Jurkat, Clone E6-1 (cell line): ENCODE results near the gene MPP2. TPM values are rescaled to one million over a fixed set of nuclear protein-coding genes. Genes with fewer than 3 reads are reported as not detected.
"Not testable (repeated sequence)": the region's sequence is repeated elsewhere in the genome, so short reads cannot be mapped to it uniquely, and the experiment has no call there.

Experiments
- DNase-seq: peaks from one replicate; pipeline ENCODE4 v3.0.0-alpha.2; 2011; ENCODE audit warnings: low read depth, low spot score
- H3K4me3 ChIP-seq: 2 replicates; pipeline ENCODE4 v1.5.1; 2011; ENCODE audit warnings: mild to moderate bottlenecking, low read length, control low read depth, moderate library complexity
- polyA plus RNA-seq: library from polyadenylated mRNA; unstranded; fragments of >200 nt; gene quantifications from one replicate; pipeline ENCODE4 v1.2.1, GENCODE V29; 2012; ENCODE audit warnings: missing spikeins; ENCODE audit not compliant: insufficient read length, insufficient read depth

Gene MPP2
- 13.0 TPM for polyA plus RNA-seq

GRCh38 chr17:43907425-43907981 is at the start of gene MPP2:
MPP2 (minus strand) TSS chr17:43907536; CDS start chr17:43904460, 3,076 bp downstream.
- DNase-seq, result peak; percentile 37

GRCh38 chr17:43956222-43956621 is 48.9 kb upstream of the MPP2 start:
- no peak overlapping the region for H3K4me3 ChIP-seq
- DNase-seq, result no peak

More at GRCh38 chr17:43907425-43907981, at the start of gene MPP2:
- peak within 1 kb of the TSS; percentile 48 for H3K4me3 ChIP-seq

DNA sequence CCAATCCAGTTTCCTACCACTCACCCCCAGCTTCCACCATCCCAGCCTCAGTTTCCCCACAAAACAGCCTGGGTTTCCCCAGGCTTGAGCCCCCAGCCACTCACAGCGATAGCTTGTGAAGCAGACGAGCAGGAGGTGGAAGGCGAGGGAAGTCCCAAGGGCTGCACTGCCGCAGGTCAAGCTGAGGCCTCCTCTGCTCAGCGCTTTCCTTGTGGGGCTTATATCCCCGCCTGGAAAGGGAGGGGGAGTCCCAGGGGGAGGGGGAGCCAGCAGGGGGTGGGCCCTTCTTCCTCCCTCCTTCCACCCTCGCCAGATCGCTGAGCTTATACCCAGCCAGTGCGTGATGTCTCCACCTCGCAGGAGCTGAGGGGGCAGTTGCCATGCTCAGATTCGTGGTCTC is 46.4 kb upstream of the MPP2 start, which contains the start of gene PYY:
Gene PYY, minus strand, starts transcription at position 195 of the 400 bp plus-strand sequence. CDS start 457 bp downstream, outside the sequence.
- no peak for DNase-seq

GRCh38 chr17:43952724-43953666 is 45.7 kb upstream of the MPP2 start:
- DNase-seq, result no peak
- H3K4me3 ChIP-seq, result no peak overlapping the region

More for the DNA sequence above, 46.4 kb upstream of the MPP2 start, which contains the start of gene PYY:
- H3K4me3 ChIP-seq, result no peak within 1 kb of the TSS

- no peak overlapping the region for H3K4me3 ChIP-seq
- no peak for DNase-seq
These were observed 45.0 kb upstream of the MPP2 start for GRCh38 chr17:43952351-43952723.

GRCh38 chr17:43951750-43952149 is 44.4 kb upstream of the MPP2 start:
- no peak for DNase-seq
- no peak overlapping the region for H3K4me3 ChIP-seq

GRCh38 chr17:43950554-43950953 is 43.2 kb upstream of the MPP2 start:
- DNase-seq, result no peak
- H3K4me3 ChIP-seq, result no peak overlapping the region

- H3K4me3 ChIP-seq, result no peak overlapping the region
- no peak for DNase-seq
These were observed 42.4 kb upstream of the MPP2 start for GRCh38 chr17:43949781-43950180.

- no peak for DNase-seq
- no peak overlapping the region for H3K4me3 ChIP-seq
These were observed 39.4 kb upstream of the MPP2 start for GRCh38 chr17:43946781-43947180.

- no peak for DNase-seq
- H3K4me3 ChIP-seq, result no peak overlapping the region
These were observed 37.9 kb upstream of the MPP2 start for GRCh38 chr17:43945074-43945829.

DNA sequence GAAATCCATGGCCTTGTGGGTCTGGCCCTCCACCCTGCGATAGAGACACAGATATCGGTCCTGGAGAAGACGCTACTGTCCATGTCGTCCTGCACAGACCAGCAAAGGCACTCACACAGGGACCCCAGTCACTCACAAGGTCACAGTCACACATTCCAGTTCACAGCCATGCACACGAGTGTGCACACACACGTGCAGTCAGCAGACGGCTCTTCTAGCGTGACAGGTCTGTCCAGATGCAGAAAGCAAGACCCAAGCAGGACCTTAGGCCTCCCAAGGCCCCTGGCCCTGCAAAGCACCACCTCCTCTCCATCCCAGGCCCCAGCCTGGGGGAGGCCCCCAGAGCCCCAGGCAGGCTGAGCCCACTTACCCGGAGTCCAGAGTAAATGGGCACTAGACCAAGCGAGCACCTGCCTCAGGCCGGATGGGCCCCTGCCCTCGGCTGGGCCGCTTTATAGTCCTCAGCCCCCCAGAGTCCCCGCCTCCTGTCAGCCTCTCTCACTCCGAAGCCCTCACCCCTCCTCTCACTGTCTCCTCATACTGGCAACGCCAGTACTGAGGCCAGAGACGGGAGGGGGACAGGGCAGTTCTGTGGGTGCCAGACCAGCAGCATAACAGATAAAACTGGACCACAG is 34.8 kb upstream of the MPP2 start, which contains the start of gene PPY:
Gene PPY, minus strand, starts transcription at position 426 of the 635 bp plus-strand sequence. CDS start 822 bp downstream, outside the sequence.
- H3K4me3 ChIP-seq, result no peak within 1 kb of the TSS
- DNase-seq, result no peak

DNA sequence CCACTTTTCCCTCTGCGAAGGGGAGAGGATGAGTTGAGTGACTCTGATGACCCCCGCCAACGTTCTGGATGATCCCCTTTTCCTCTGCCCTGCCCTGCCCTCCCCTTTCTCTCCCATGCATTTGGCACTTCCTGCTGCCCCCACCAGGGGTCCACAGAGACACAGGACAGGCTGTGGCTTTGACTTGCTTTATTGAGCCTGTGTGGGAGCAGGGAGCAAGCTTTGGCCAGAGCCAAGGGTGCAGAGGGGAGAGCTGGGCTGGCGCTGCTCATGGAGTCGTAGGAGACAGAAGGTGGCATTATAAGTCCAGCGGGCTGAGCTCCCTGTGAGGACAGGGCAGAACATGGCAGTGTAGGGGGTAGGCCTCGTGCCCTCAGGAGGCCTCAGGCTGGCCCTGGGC is 33.3 kb upstream of the MPP2 start:
- DNase-seq, result peak; percentile 19
- H3K4me3 ChIP-seq, result no peak overlapping the region

- H3K4me3 ChIP-seq, result no peak overlapping the region
- no peak for DNase-seq
These were observed 32.5 kb upstream of the MPP2 start for GRCh38 chr17:43939886-43940285.

- not testable (repeated sequence) for H3K4me3 ChIP-seq, DNase-seq
These were observed 32.1 kb upstream of the MPP2 start for GRCh38 chr17:43939452-43939851.

- no peak for DNase-seq
- no peak overlapping the region for H3K4me3 ChIP-seq
These were observed 31.5 kb upstream of the MPP2 start for GRCh38 chr17:43938838-43939182.

DNA sequence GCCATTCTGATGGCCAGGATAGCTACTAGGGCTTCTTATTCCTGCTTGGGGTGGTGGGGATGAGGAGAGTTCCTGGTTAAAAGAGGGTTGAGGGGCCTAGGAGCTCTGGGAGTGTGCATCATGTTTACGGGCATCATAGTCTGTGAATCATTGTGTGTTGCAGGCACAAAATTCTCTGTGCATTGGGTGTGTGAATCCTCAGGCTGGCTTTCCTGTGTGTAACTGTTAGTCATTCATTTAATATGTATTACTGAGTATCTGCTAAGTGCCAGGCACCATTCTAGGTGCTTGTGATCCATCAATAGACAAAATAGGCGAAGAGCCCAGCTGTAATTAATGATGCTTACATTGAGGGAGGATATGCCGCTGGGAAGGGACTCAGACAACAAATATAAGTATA is 29.1 kb upstream of the MPP2 start:
- no peak for DNase-seq
- no peak overlapping the region for H3K4me3 ChIP-seq

GRCh38 chr17:43935926-43936261 is 28.6 kb upstream of the MPP2 start:
- no peak overlapping the region for H3K4me3 ChIP-seq
- DNase-seq, result no peak

- no peak overlapping the region for H3K4me3 ChIP-seq
- DNase-seq, result no peak
These were observed 28.0 kb upstream of the MPP2 start for GRCh38 chr17:43935204-43935925.

GRCh38 chr17:43932923-43933322 is 25.6 kb upstream of the MPP2 start:
- no peak for DNase-seq
- H3K4me3 ChIP-seq, result no peak overlapping the region
